Measurements from ENCODE around the gene CCNL2. TPM values are rescaled to one million over a fixed set of nuclear protein-coding genes. Genes with fewer than 3 reads are reported as not detected.

Gene CCNL2
- total RNA-seq, 1 donor from 2014 or later = 225 TPM

GRCh38 chr1:1367315-1367714 lies 31.8 kb downstream of the CCNL2 start:
- no peaks in the 10 kb centered on the region for H3K36me3 Mint-ChIP-seq (ENCODE audit: low read depth)
- ChIA-PET POLR2A (no interaction called here), CTCF (no interaction called here)
- TF ChIP-seq, protein P1, sequence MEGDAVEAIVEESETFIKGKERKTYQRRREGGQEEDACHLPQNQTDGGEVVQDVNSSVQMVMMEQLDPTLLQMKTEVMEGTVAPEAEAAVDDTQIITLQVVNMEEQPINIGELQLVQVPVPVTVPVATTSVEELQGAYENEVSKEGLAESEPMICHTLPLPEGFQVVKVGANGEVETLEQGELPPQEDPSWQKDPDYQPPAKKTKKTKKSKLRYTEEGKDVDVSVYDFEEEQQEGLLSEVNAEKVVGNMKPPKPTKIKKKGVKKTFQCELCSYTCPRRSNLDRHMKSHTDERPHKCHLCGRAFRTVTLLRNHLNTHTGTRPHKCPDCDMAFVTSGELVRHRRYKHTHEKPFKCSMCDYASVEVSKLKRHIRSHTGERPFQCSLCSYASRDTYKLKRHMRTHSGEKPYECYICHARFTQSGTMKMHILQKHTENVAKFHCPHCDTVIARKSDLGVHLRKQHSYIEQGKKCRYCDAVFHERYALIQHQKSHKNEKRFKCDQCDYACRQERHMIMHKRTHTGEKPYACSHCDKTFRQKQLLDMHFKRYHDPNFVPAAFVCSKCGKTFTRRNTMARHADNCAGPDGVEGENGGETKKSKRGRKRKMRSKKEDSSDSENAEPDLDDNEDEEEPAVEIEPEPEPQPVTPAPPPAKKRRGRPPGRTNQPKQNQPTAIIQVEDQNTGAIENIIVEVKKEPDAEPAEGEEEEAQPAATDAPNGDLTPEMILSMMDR (IDR thresholded peaks at IDR 0.05) = no peak
- H3K4me1 Mint-ChIP-seq = peaks cover 4% of the 10 kb centered on the region
- H3K27ac Mint-ChIP-seq = no peak overlapping the region
- H3K9me3 Mint-ChIP-seq = no peaks in the 10 kb centered on the region
- no peak for DNase-seq
- no peak overlapping the region for H3K4me3 Mint-ChIP-seq
- no peak for ATAC-seq (ENCODE audit: low read depth)
- H3K27me3 Mint-ChIP-seq = no peaks in the 10 kb centered on the region
- intact Hi-C loops (cut with micrococcal nuclease) = no loop called here

DNA sequence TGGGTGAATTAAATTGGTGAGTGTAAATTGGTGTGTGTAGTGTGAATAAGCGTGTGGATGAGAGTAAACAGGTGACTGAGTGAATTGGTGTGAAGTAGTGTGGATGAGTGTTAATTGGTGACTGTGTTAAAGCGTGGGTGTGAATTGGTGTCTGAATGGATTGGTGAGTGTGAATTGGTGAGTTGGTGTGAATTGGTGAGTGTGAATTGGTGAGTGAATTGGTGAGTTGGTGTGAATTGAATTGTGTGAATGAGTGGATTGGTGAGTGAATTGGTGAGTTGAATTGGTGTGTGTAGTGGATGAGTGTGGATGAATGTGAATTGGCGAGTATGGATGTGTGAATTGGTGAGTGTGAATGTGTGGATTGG lies 32.5 kb downstream of the CCNL2 start:
- TF ChIP-seq, protein P1 (IDR thresholded peaks at IDR 0.05) = no peak
- no peaks in the 10 kb centered on the region for H3K4me1 Mint-ChIP-seq
- DNase-seq = no peak
- no peak for ATAC-seq (ENCODE audit: low read depth)
- no peaks in the 10 kb centered on the region for H3K9me3 Mint-ChIP-seq
- POLR2A ChIA-PET = no interaction called here
- no peaks in the 10 kb centered on the region for H3K36me3 Mint-ChIP-seq (ENCODE audit: low read depth)
- no peak overlapping the region for H3K27ac Mint-ChIP-seq
- intact Hi-C loops (cut with micrococcal nuclease) = no loop called here
- H3K4me3 Mint-ChIP-seq = no peak overlapping the region
- CTCF ChIA-PET = no interaction called here
- H3K27me3 Mint-ChIP-seq = peaks cover 4% of the 10 kb centered on the region

GRCh38 chr1:1365875-1366698 lies 33.0 kb downstream of the CCNL2 start:
- H3K27me3 Mint-ChIP-seq = peaks cover 4% of the 10 kb centered on the region
- H3K4me1 Mint-ChIP-seq = no peaks in the 10 kb centered on the region
- no peak for ATAC-seq (ENCODE audit: low read depth)
- H3K4me3 Mint-ChIP-seq = no peak overlapping the region
- intact Hi-C loops (cut with micrococcal nuclease) = no loop called here
- TF ChIP-seq, protein P1 (IDR thresholded peaks at IDR 0.05) = no peak
- H3K27ac Mint-ChIP-seq = no peak overlapping the region
- H3K36me3 Mint-ChIP-seq (ENCODE audit: low read depth) = no peaks in the 10 kb centered on the region
- ChIA-PET CTCF (no interaction called here), POLR2A (interaction anchor here (0.6 kb wide), 1 partner anchor 63 kb away, joined by 3 read pairs; no protein-coding TSS in a partner anchor)
- no peak for DNase-seq
- H3K9me3 Mint-ChIP-seq = no peaks in the 10 kb centered on the region

- ChIA-PET CTCF (no interaction called here), POLR2A (no interaction called here)
- no peaks in the 10 kb centered on the region for H3K9me3 Mint-ChIP-seq
- ATAC-seq (ENCODE audit: low read depth) (no peak), DNase-seq (no peak)
- peaks cover 2% of the 10 kb centered on the region for H3K4me1 Mint-ChIP-seq
- no peak overlapping the region for H3K4me3 Mint-ChIP-seq
- H3K27me3 Mint-ChIP-seq = peaks cover 11% of the 10 kb centered on the region
- intact Hi-C loops (cut with micrococcal nuclease) = no loop called here
- TF ChIP-seq, protein P1 (IDR thresholded peaks at IDR 0.05) = no peak
- H3K27ac Mint-ChIP-seq = no peak overlapping the region
- H3K36me3 Mint-ChIP-seq (ENCODE audit: low read depth) = no peaks in the 10 kb centered on the region
Observed at GRCh38 chr1:1364266-1364665, 34.9 kb downstream of the CCNL2 start.

- no peaks in the 10 kb centered on the region for H3K36me3 Mint-ChIP-seq (ENCODE audit: low read depth)
- peaks cover 4% of the 10 kb centered on the region for H3K4me1 Mint-ChIP-seq
- POLR2A ChIA-PET = no interaction called here
- no peak overlapping the region for H3K27ac Mint-ChIP-seq
- H3K4me3 Mint-ChIP-seq = no peak overlapping the region
- intact Hi-C loops (cut with micrococcal nuclease) = no loop called here
- no peak for ATAC-seq (ENCODE audit: low read depth)
- TF ChIP-seq, protein P1 (IDR thresholded peaks at IDR 0.05) = no peak
- CTCF ChIA-PET = no interaction called here
- H3K27me3 Mint-ChIP-seq = peaks cover 16% of the 10 kb centered on the region
- DNase-seq = no peak
- H3K9me3 Mint-ChIP-seq = no peaks in the 10 kb centered on the region
Observed at GRCh38 chr1:1361982-1362423, 37.1 kb downstream of the CCNL2 start.
